HL-60 (cell line): Measurements from ENCODE around the gene CNOT3.
"Not testable (repeated sequence)": the region's sequence is repeated elsewhere in the genome, so short reads cannot be mapped to it uniquely, and the experiment has no call there.

Experiments used
- DNase-seq, 2 experiments: peaks; one replicate each; pipeline ENCODE4 v3.0.0-alpha.2; 2010 to 2020; ENCODE audit warnings: low read depth in 1 of 2, low spot score in 1 of 2
- H3K27ac ChIP-seq: fragments of 250-450 bp; sonication (Bioruptor Pico); replicated peaks from 2 replicates; pipeline ENCODE4 v1.5.1; 2020; ENCODE audit warnings: mild to moderate bottlenecking, moderate library complexity
- H3K27me3 ChIP-seq: fragments of 250-450 bp; sonication (Bioruptor Pico); 2 replicates; pipeline ENCODE4 v1.5.1; 2021; ENCODE audit warnings: mild to moderate bottlenecking, moderate library complexity; ENCODE audit not compliant: insufficient read depth, poor library complexity, severe bottlenecking
- H3K4me3 ChIP-seq: replicated peaks from 2 replicates; pipeline ENCODE4 v1.5.1; 2011; ENCODE audit warnings: mild to moderate bottlenecking, control low read depth, low read length; ENCODE audit not compliant: insufficient read depth
- CTCF ChIP-seq: IDR thresholded peaks from one replicate; pipeline ENCODE4 v1.5.1; 2011; ENCODE audit warnings: low read length, control low read depth, inconsistent platforms; ENCODE audit not compliant: insufficient read depth
- GABPA ChIP-seq: IDR thresholded peaks from 2 replicates; pipeline ENCODE4 v1.6.1; 2012; ENCODE audit warnings: low read depth
- POLR2AphosphoS5 ChIP-seq: IDR thresholded peaks from 2 replicates; pipeline ENCODE4 v1.6.1; 2012; ENCODE audit warnings: low read depth
- SPI1 ChIP-seq: IDR thresholded peaks from 2 replicates; pipeline ENCODE4 v1.6.1; 2012; ENCODE audit warnings: low read depth, mild to moderate bottlenecking, borderline replicate concordance
- TF ChIP-seq, protein P1 (sequence below): IDR thresholded peaks from 2 replicates; pipeline ENCODE4 v1.6.1; 2012; ENCODE audit warnings: low read depth; ENCODE audit not compliant: insufficient replicate concordance

CNOT3 gene

DNA sequence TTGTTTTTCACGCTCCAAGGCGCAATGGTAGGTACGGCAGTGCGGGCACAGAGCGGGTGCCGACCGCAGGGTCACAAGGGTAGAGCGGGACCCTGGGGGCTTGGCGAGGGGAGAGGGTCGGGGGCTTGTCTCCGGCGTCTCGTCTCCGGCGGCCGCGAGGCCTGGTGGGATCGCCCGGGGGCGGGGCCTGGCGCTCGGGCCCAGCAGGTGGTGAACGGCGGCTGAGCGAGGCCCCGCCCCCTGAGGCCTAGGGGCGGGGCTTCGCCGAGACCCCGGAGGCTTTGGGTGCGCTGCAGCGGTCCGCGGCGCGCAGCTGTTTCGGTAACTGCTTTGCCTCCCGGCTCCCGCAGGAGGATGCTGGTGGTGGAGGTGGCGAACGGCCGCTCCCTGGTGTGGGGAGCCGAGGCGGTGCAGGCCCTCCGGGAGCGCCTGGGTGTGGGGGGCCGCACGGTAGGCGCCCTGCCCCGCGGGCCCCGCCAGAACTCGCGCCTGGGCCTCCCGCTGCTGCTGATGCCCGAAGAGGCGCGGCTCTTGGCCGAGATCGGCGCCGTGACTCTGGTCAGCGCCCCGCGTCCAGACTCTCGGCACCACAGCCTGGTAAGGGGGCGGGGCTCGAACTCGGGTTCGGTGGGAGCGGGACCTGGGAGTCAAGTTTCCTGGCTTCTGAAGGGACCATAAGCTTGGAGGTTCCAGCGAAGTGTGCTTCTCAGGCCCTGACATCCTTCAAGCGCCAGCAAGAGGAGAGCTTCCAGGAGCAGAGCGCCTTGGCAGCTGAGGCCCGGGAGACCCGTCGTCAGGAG, 53.6 kb downstream of the CNOT3 start, which contains the start of gene TSEN34:
Gene TSEN34 (plus strand): TSS at position 298 of the 800 bp plus-strand sequence. CDS start 57 bp downstream, at position 355.
- H3K27me3 ChIP-seq, result no peaks in the 10 kb centered on the region
- peak in 1 of 2 experiments; percentile 22 for DNase-seq
- TF ChIP-seq, protein P1, sequence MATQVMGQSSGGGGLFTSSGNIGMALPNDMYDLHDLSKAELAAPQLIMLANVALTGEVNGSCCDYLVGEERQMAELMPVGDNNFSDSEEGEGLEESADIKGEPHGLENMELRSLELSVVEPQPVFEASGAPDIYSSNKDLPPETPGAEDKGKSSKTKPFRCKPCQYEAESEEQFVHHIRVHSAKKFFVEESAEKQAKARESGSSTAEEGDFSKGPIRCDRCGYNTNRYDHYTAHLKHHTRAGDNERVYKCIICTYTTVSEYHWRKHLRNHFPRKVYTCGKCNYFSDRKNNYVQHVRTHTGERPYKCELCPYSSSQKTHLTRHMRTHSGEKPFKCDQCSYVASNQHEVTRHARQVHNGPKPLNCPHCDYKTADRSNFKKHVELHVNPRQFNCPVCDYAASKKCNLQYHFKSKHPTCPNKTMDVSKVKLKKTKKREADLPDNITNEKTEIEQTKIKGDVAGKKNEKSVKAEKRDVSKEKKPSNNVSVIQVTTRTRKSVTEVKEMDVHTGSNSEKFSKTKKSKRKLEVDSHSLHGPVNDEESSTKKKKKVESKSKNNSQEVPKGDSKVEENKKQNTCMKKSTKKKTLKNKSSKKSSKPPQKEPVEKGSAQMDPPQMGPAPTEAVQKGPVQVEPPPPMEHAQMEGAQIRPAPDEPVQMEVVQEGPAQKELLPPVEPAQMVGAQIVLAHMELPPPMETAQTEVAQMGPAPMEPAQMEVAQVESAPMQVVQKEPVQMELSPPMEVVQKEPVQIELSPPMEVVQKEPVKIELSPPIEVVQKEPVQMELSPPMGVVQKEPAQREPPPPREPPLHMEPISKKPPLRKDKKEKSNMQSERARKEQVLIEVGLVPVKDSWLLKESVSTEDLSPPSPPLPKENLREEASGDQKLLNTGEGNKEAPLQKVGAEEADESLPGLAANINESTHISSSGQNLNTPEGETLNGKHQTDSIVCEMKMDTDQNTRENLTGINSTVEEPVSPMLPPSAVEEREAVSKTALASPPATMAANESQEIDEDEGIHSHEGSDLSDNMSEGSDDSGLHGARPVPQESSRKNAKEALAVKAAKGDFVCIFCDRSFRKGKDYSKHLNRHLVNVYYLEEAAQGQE, result no peak
- TF ChIP-seq POLR2AphosphoS5, result peak; percentile 52; the same call in 1 of the 2 replicates
- H3K4me3 ChIP-seq, result peak within 1 kb of the TSS; percentile 80
- peak within 1 kb of the TSS; percentile 98 for H3K27ac ChIP-seq

DNA sequence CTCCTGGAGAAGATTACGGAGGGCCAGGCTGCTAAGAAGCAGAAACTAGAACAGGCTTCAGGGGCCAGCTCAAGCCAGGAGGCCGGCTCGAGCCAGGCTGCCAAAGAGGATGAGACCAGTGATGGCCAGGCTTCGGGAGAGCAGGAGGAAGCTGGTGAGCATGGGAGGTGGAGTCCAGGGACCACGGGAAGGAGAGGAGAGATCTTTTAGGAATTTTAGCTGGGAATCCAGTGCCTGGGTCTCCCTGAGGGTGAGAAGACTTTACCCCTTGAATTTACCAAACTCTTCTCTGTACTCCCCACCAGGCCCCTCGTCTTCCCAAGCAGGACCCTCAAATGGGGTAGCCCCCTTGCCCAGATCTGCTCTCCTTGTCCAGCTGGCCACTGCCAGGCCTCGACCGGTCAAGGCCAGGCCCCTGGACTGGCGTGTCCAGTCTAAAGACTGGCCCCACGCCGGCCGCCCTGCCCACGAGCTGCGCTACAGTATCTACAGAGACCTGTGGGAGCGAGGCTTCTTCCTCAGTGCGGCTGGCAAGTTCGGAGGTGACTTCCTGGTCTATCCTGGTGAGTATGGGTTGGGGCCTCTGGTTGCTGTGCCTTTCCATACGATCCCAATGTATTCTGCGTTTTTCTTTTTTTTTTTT, 54.4 kb downstream of the CNOT3 start:
- Histone ChIP-seq H3K4me3 (peak overlapping the region; percentile 80), H3K27me3 (no peaks in the 10 kb centered on the region), H3K27ac (peak overlapping the region; percentile 98)
- TF ChIP-seq, protein P1, result no peak
- DNase-seq, result no peak

DNA sequence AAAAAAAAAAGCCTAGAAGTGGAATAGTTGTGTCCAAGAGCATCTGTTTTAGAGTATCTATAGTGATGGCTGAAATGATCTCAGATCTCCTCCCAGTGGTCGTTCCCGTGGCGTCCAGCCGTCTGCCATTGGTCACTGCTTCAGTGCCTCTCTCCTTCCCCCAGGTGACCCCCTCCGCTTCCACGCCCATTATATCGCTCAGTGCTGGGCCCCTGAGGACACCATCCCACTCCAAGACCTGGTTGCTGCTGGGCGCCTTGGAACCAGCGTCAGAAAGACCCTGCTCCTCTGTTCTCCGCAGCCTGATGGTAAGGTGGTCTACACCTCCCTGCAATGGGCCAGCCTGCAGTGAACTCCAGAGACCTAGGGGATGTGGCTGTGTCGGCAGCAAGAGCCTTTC, 55.4 kb downstream of the CNOT3 start:
- Histone ChIP-seq H3K4me3 (no peak overlapping the region), H3K27me3 (no peaks in the 10 kb centered on the region), H3K27ac (no peak overlapping the region)
- DNase-seq, result no peak
- no peak for TF ChIP-seq CTCF
- no peak for TF ChIP-seq SPI1
- TF ChIP-seq, protein P1, result no peak
- TF ChIP-seq POLR2AphosphoS5, result no peak
- no peak for TF ChIP-seq GABPA

DNA sequence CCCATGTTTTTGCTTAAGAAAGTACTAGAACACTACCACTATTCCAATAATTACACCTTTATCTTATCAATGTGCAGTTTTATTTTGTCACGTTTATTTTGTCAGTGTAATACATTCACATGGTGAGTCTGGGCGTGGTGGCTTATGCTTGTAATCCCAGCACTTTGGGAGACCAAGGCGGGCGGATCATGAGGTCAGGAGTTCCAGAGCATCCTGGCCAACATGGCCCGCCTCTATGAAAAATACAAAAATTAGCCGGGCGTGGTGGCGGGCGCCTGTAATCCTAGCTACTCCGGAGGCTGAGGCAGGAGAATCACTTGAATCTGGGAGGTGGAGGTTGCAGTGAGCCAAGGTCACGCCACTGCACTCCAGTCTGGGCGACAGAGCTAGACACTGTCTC, 56.9 kb downstream of the CNOT3 start:
- DNase-seq, H3K27ac ChIP-seq, H3K27me3 ChIP-seq, H3K4me3 ChIP-seq: not testable (repeated sequence)
